IPS-15b (cell line): ENCODE data around the gene TSEN2.

ENCODE experiments used
- H3K27me3 ChIP-seq: one replicate; pipeline ENCODE4 v1.6.1; 2013; ENCODE audit warnings: low read length; ENCODE audit not compliant: control insufficient read depth, insufficient read depth
- H3K36me3 ChIP-seq: one replicate; pipeline ENCODE4 v1.6.1; 2013; ENCODE audit warnings: low read length; ENCODE audit not compliant: control insufficient read depth, insufficient read depth
- H3K4me1 ChIP-seq: one replicate; pipeline ENCODE4 v1.6.1; 2013; ENCODE audit warnings: mild to moderate bottlenecking, low read length; ENCODE audit not compliant: control insufficient read depth, insufficient read depth
- H3K4me3 ChIP-seq: one replicate; pipeline ENCODE4 v1.5.1; 2013; ENCODE audit warnings: low read depth, low read length
- H3K9ac ChIP-seq: one replicate; pipeline ENCODE4 v1.6.1; 2013; ENCODE audit warnings: low read depth, mild to moderate bottlenecking, low read length
- H3K9me3 ChIP-seq: one replicate; pipeline ENCODE4 v1.6.1; 2013; ENCODE audit warnings: mild to moderate bottlenecking, low read length; ENCODE audit not compliant: control insufficient read depth, insufficient read depth

Gene TSEN2

DNA sequence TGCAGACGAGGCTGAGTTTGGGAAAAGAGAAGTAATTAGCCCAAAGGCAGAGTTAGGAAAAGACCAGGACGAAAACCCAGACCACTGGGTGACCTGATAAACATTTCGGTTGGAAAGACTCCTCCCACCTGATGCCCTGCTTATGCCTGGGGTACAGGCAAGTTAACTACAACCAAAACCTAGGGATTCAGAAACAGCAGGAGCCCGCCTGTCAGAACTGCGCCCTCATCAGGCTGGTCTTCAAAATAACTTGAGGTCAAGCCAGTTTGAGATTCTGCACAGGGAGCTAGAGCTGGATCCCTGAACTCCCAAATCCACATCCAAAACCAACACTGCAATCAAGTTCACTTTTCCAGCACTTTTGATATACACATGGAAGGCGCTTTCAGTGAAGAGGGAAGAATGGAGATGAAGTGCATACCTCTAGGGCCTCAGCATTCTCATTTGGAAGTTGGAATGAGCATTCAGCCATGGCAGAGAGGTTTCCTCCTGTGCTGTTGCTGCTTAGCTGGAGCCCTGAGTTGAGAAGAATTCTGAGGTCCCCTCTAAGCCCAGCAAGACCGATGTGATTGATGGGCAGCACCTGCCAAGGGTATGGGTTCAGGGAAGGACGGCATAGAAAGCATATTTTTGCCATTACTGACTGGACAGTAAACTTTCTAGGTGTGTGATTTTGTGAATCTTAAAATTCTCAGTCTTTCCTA lies 11.6 kb downstream of the TSEN2 start:
- peaks cover 15% of the 10 kb centered on the region for H3K36me3 ChIP-seq

DNA sequence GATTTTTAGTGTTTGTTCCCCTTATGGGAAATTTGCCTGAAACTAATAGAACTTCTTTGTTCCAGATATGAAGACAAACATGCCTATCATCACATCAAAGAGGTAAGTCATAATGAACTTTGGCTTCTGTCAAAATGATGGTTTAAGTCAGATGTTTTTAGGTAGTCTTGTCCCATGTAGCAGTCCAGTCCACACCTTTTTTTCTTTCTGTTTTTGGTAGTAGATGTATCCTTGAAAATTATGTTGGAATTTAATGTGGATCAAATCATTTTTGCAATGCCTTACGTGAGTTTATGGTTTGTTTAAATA lies 12.1 kb downstream of the TSEN2 start:
- Histone ChIP-seq H3K9ac (no peak overlapping the region), H3K9me3 (no peaks in the 10 kb centered on the region), H3K27me3 (no peaks in the 10 kb centered on the region), H3K4me3 (no peak overlapping the region), H3K36me3 (peaks cover 15% of the 10 kb centered on the region), H3K4me1 (no peaks in the 10 kb centered on the region)

More for the DNA sequence above, 11.6 kb downstream of the TSEN2 start:
- Histone ChIP-seq H3K9ac (no peak overlapping the region), H3K4me1 (no peaks in the 10 kb centered on the region), H3K9me3 (no peaks in the 10 kb centered on the region), H3K4me3 (no peak overlapping the region), H3K27me3 (no peaks in the 10 kb centered on the region)

DNA sequence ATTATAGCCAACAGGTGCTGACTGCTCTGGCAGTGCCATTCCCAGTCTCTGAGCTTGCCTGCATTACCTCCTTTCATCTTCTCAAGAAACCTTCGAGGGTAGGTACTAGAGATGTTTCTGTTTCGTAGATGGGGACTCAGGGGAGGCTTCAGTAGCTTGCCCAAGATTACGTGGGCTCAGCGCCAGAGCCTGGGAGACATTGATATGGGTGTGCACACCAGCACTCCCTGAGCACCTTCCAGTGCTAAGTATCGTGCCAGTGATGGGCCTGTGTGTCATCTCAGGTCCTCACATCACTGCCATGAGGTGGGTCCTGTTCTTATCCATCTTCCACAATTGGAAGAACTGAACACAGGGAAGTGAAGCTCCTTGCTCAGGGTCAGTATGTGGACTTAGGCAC lies 15.2 kb downstream of the TSEN2 start:
- peaks cover 21% of the 10 kb centered on the region for H3K36me3 ChIP-seq
- no peak overlapping the region for H3K4me3 ChIP-seq
- H3K27me3 ChIP-seq: no peaks in the 10 kb centered on the region
- H3K9me3 ChIP-seq: no peaks in the 10 kb centered on the region
- H3K4me1 ChIP-seq: no peaks in the 10 kb centered on the region
- H3K9ac ChIP-seq: no peak overlapping the region

DNA sequence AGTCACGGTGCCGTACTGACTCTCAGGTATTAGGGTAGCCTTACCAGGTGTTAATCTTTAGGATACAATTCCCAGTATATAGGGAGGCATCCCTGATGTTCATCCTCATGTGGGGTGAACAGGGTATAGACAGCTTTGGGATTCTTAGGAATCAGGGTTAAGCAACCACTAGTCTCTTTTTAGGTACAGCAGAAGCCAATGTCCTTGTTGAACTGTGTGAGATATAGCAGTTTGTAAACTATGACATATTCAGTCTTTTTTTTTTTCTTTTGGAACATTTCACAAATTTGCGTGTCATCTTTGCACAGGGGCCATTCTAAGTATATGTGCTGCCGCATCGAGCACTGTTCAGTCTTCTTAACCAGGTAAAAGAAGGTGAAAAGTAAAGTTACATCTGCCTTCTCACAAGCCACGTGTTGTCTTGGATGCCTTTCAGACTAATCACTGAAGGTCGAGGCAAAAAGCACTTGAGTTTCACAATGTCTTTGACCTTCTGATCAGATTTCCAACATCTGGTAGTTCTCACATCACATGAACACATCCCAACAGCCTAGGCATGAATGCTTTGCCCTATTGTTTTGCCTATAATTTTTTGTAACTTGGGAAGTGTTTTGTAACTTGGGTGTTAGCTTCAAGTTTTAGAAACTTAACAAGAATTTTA lies 17.2 kb downstream of the TSEN2 start:
- H3K4me3 ChIP-seq: no peak overlapping the region
- no peaks in the 10 kb centered on the region for H3K9me3 ChIP-seq
- H3K9ac ChIP-seq: no peak overlapping the region
- H3K4me1 ChIP-seq: no peaks in the 10 kb centered on the region
- H3K27me3 ChIP-seq: no peaks in the 10 kb centered on the region
- peaks cover 25% of the 10 kb centered on the region for H3K36me3 ChIP-seq

DNA sequence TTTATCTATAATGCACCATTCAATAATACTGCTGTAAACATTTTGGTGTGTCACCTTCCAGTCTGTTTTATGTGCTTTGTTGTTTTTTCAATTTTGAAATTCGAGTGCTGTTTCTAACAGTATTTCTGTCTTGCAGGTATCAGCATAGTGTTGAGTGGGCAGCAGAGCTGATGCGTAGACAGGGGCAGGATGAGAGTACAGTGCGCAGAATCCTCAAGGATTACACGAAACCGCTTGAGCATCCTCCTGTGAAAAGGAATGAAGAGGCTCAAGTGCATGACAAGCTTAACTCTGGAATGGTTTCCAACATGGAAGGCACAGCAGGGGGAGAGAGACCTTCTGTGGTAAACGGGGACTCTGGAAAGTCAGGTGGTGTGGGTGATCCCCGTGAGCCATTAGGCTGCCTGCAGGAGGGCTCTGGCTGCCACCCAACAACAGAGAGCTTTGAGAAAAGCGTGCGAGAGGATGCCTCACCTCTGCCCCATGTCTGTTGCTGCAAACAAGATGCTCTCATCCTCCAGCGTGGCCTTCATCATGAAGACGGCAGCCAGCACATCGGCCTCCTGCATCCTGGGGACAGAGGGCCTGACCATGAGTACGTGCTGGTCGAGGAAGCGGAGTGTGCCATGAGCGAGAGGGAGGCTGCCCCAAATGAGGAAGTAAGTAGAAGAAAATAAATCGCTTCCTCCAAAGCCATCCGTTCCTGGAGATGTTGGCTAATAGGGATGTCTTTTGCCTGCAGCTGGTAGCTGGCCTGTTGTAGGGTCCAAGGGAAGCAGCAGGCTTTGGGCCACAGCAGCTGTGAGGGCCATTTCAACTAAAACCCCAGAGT lies 19.1 kb downstream of the TSEN2 start:
- H3K4me3 ChIP-seq: no peak overlapping the region
- no peaks in the 10 kb centered on the region for H3K27me3 ChIP-seq
- H3K9ac ChIP-seq: no peak overlapping the region
- no peaks in the 10 kb centered on the region for H3K9me3 ChIP-seq
- H3K4me1 ChIP-seq: no peaks in the 10 kb centered on the region
- peaks cover 19% of the 10 kb centered on the region for H3K36me3 ChIP-seq

DNA sequence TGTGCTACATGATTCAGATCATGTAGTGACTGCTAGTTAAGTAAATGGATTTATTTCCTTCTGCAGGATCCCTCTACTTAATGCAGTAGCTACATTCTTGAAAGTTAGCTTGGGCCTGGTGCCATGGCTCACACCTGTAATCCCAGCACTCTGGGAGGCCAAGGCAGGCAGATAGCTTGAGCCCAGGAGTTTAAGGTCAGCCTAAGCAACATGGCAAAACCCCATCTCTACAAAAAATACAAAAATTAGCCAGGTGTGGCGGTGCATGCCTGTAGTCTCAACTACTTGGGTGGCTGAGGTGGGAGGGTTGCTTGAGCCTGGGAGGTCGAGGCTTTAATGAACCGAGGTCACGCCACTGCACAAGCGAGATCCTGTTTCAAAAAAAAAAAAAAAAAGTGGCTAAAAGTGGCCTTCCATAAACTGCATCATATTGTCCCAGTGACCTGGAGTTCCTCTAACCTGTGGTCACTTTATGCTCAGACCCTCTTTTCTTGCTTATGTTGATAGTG lies 22.0 kb downstream of the TSEN2 start:
- no peaks in the 10 kb centered on the region for H3K4me1 ChIP-seq
- no peak overlapping the region for H3K4me3 ChIP-seq
- H3K27me3 ChIP-seq: no peaks in the 10 kb centered on the region
- no peak overlapping the region for H3K9ac ChIP-seq
- no peaks in the 10 kb centered on the region for H3K9me3 ChIP-seq
- peaks cover 13% of the 10 kb centered on the region for H3K36me3 ChIP-seq

DNA sequence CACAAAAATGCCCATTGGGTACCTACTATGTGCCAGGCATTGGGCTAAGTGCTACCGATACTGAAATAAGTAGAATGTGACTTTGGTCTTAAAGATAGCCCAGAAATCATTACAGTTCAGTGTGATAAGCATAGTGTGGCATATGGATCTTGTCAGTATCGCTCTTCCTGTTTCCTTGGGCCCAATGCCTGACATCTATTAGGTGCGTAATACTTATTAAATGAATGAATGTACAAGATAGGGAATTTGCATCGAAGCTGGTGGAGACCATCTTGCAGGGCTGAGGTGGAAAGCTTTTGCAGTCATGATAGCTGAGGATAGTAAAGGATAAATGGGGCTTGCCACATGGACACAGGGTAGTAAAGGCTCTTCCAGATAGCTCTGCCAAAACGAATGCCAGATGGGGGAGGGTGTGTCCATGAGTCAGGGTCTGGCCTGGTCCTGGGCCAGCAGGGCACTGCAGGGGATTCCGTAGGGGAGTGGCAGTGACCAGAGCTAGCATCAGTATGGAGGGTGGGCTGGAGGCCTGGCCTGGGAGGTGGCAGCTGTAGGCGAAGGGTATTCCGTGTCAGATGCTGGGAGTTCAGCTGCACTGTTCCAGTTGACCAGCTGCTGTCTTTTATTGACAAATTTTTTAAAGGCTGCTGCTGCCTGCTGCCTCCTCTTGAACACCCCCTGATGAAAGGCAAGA lies 23.5 kb downstream of the TSEN2 start:
- Histone ChIP-seq H3K36me3 (peaks cover 13% of the 10 kb centered on the region), H3K9ac (no peak overlapping the region), H3K9me3 (no peaks in the 10 kb centered on the region), H3K27me3 (no peaks in the 10 kb centered on the region), H3K4me1 (no peaks in the 10 kb centered on the region), H3K4me3 (no peak overlapping the region)

DNA sequence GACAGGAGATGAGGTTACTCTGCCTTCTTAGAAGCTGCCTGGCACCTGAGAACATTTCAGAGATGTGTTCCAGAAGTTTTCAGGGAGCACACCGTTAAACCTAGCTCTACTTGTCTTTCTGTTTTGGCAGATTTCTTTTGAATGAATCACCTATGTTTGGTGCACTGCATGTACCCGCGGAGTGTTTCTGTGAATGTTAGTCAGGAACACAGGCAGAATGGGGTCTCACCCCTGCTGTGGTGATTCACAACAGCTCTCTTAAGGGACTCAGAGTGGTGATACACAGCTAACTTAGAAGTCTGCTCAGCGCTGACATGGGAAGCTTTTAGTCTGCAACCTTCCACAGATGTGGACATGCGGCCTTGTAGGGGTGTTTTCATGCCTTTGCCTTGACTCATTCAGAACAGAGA lies 24.0 kb downstream of the TSEN2 start:
- Histone ChIP-seq H3K27me3 (no peaks in the 10 kb centered on the region), H3K36me3 (peaks cover 11% of the 10 kb centered on the region), H3K4me3 (no peak overlapping the region), H3K4me1 (no peaks in the 10 kb centered on the region), H3K9ac (no peak overlapping the region), H3K9me3 (no peaks in the 10 kb centered on the region)

DNA sequence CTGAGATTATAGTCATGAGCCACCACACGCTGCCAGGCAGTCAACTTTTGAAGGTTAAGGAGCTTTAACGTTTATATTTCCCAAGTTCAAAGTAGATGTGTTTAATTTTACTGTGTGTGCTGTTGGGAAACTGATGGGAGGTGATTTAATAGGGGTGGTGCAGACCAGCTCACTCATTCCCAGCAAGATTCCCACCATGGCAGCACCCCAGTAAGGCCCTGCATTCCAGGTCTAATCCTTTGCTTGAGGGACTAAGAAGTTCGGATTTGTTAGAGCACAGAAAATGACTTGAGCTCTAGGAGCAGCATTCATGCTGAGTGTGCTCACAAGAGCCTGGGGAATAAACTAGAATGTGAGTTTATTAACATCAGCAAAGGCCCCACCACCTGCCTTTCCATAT lies 25.2 kb downstream of the TSEN2 start:
- peaks cover 7% of the 10 kb centered on the region for H3K36me3 ChIP-seq
- no peak overlapping the region for H3K4me3 ChIP-seq
- H3K27me3 ChIP-seq: no peaks in the 10 kb centered on the region
- no peaks in the 10 kb centered on the region for H3K9me3 ChIP-seq
- no peak overlapping the region for H3K9ac ChIP-seq
- H3K4me1 ChIP-seq: no peaks in the 10 kb centered on the region

DNA sequence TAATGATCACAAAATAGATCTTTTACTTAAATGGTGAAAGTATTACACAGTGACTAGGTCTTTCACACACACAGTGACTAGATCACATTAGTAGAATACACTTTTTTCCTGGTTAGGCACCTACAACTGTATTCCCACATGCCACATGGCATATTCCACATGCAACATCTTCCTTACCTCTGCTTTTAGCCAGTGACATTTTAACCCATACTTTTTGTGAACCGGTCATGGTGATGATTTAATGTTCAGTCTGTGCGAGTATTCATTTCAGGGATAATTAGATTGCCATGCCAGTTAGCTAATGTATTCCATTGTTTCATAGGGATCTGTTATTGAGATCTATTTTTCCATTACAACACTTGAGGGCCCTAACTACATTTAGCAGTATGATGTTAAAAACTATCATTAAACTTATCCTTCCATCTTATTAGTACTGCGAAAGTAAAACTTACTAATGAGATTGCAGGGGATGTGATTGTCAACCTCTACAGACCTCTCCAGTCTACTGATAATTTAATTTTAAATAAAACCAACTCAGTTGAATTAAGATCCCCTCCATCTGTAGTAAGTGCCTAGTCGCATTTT lies 28.3 kb downstream of the TSEN2 start:
- no peak overlapping the region for H3K9ac ChIP-seq
- no peaks in the 10 kb centered on the region for H3K9me3 ChIP-seq
- H3K36me3 ChIP-seq: no peaks in the 10 kb centered on the region
- no peak overlapping the region for H3K4me3 ChIP-seq
- H3K27me3 ChIP-seq: no peaks in the 10 kb centered on the region
- H3K4me1 ChIP-seq: no peaks in the 10 kb centered on the region

DNA sequence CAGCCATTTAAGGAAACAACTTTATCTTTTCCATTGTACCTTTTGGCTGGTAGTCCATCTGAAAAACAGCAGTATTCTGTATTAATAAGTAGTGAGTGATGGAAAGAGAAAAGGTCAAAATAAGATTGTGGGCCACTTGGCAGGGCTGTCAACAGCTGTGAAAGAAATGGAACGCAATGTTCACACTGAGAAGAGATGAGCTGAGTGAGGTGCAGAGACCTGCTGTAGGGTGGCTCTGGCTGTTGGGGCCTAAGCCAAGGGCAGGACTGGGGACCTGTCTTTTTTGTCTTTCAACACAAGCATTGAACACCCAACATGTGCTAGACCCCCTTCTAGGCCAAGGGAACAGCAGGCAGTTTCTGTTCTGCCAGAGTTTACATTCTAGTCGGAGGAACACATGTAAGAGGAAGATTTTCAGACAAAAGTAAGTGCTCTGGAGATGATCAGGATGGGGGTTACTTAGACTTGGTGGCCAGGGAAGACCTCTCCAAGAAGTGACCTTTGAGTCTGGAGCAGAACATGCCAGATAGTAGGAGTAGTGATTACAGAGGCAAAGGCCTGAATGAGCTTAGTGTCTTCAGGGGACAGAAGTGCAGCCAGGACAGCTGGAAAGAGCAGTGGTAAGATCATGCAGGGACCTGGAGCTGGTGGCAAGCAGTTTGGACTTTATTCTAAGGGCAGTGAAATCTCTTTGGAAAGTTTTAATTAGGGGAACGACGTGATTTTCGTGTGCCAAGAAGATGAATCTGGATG lies 29.6 kb downstream of the TSEN2 start:
- H3K4me3 ChIP-seq: no peak overlapping the region
- H3K9ac ChIP-seq: no peak overlapping the region
- H3K36me3 ChIP-seq: no peaks in the 10 kb centered on the region
- H3K27me3 ChIP-seq: no peaks in the 10 kb centered on the region
- H3K4me1 ChIP-seq: no peaks in the 10 kb centered on the region
- no peaks in the 10 kb centered on the region for H3K9me3 ChIP-seq
